ENCODE measurements around the gene TMEM260. TPM values are rescaled to one million over a fixed set of nuclear protein-coding genes. Genes with fewer than 3 reads are reported as not detected.

Gene TMEM260
- 10 to 100 TPM; 10.8 to 11.2 TPM for total RNA-seq
- polyA plus RNA-seq: 10.5 TPM

DNA sequence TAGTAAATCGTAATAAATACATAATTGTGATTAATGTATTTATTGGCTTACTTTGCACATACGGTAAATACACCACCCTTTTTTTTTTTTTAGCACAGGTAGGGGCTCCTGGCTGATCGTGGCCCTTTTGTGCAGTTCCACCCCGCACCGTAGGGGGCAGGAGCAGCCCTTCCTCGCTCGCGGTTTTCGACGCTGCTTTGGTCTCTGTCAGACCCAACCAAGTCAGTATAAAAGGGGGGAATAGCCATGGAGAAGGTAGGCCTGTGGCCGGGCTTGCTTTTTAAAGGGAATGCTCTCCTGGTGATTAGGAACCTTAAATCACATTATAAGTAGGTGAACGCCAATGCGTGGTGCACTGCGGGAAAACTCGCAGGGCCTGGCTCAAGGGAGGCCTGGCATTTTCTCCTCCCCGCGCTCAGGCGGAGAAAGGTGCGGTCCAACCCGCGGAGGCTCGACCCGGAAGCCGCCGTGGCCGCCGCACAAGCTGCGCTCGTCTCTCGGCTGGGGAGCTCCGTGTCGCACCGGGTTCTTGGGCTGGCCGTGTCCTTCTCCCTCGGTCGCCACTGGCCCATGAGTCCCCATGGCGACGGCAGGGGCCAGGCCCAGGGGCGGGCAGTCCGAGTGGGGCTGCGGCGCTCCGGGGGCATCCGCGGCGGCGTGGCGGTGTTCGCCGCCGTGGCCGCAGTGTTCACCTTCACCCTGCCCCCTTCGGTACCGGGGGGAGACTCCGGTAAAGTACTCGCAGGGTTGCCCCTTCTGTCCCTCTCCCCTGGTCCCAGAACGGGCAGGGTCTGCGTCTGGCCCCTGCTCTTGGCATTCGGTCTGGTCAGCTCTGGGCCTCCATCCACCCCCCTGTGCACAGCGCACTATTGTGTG is at the start of gene TMEM260:
Gene TMEM260 (plus strand): TSS at position 454 of the 876 bp plus-strand sequence. CDS start 117 bp downstream, at position 571.
- Histone ChIP-seq H3K4me3 (ENCODE audit: low read length) (peak within 1 kb of the TSS; percentile 89), H3K27me3 (ENCODE audit: insufficient read depth, low read length, poor library complexity, severe bottlenecking) (no peaks in the 10 kb centered on the region), H3K9me3 (ENCODE audit: low read length) (no peaks in the 10 kb centered on the region), H3K27ac (ENCODE audit: low read depth, low read length) (peak within 1 kb of the TSS; percentile 84), H3K4me1 (ENCODE audit: insufficient read depth, low read length) (peaks cover 34% of the 10 kb centered on the region), H3K36me3 (ENCODE audit: insufficient read depth, low read length) (no peaks in the 10 kb centered on the region)
- Mint-ChIP-seq H3K9me3 (no peaks in the 10 kb centered on the region), H3K36me3 (peaks cover 0 to 7% (median 0%) of the 10 kb centered on the region in 3 donors), H3K4me1 (peaks cover 42 to 49% (median 42%) of the 10 kb centered on the region in 3 donors), H3K27me3 (peaks cover 0 to 3% of the 10 kb centered on the region in 2 donors), H3K27ac (peak within 1 kb of the TSS; percentile 86 to 99 (median 96)), H3K4me3 (peak within 1 kb of the TSS; percentile 88 to 98 (median 94))
- ChIA-PET POLR2A (interaction anchor here (0.5 to 1.3 kb wide), 4 partner anchors 13 to 1564 kb away, joined by 3 to 10 read pairs (median 4); partner anchors contain the start of genes AP5M1 and EXOC5), CTCF (interaction anchor here (0.7 to 2.5 kb wide), 7 partner anchors 9 to 74 kb away, joined by 3 to 24 read pairs (median 3); no protein-coding TSS in a partner anchor)
- peak; percentile 81 to 93 (median 89) for DNase-seq

DNA sequence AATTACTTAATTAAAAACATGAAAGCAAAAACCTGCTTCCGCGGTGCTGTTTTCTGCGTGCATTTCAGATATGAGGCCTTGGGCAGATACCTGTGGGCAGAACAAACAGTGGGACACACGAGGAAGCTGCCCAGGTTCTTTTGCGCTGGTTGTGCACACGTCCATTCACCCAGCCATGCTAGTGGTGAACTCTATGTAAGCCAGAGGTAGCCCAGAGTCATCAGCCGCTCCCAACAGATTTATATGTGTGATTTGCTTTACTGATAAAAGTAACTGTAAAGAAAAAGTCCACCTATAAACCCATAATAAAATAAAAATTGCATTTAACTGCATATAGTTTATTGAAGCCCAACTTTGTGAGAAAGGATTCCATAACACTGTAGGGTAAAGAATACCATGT is 47.1 kb upstream of the TMEM260 start:
- Mint-ChIP-seq H3K36me3 (no peaks in the 10 kb centered on the region), H3K27ac (no peak overlapping the region), H3K27me3 (peaks cover 7 to 47% of the 10 kb centered on the region in 2 donors), H3K4me1 (no peaks in the 10 kb centered on the region), H3K9me3 (no peaks in the 10 kb centered on the region), H3K4me3 (no peak overlapping the region)
- Histone ChIP-seq H3K4me1 (ENCODE audit: insufficient read depth, low read length) (no peaks in the 10 kb centered on the region), H3K27me3 (ENCODE audit: insufficient read depth, low read length, poor library complexity, severe bottlenecking) (no peaks in the 10 kb centered on the region), H3K9me3 (ENCODE audit: low read length) (no peaks in the 10 kb centered on the region), H3K27ac (ENCODE audit: low read depth, low read length) (no peak overlapping the region), H3K4me3 (ENCODE audit: low read length) (no peak overlapping the region), H3K36me3 (ENCODE audit: insufficient read depth, low read length) (no peaks in the 10 kb centered on the region)
- CTCF ChIA-PET: no interaction called here
- DNase-seq: no peak
- POLR2A ChIA-PET: interaction anchor here (0.6 kb wide), 1 partner anchor 1063 kb away, joined by 3 read pairs; no protein-coding TSS in a partner anchor

DNA sequence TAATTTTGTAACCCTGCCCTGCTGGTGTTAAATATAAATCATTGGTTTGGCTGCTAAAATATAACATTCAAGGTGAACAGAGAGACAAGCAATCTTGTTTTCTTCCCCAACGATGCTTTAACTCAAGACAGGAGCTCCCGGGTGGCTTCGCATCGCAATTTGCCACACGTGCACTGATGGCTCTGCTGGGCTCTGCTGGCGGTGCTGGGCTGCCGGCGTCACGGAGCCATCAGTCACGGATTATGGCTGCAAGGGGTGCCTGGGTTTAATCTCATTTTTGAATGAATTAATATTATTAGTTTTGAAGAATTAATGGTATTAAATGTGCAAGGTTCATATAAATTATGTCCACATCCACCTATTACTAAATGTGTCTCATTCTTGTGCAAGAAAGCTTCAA is 44.9 kb upstream of the TMEM260 start:
- POLR2A ChIA-PET: no interaction called here
- H3K4me1 Mint-ChIP-seq: no peaks in the 10 kb centered on the region
- H3K27ac ChIP-seq (ENCODE audit: low read depth, low read length): no peak overlapping the region

DNA sequence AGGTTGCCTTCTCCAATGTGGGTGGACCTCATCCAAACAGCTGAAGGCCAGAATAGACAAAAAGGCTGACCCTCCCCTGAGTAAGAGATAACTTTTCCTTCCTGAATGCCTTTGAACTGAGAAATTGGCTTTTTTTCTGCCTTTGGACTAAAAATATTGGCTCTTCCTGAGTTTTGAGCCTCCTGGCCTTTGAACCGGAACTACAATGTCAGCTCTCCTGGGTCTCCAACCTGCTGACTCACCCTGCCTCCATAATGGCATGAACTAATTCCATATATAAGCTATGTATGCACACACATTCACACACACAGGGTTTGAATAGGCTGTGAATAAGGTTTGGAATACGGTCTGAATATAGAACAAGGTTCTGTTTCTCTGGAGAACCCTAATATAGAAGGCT is 39.7 kb upstream of the TMEM260 start:
- ChIA-PET POLR2A (no interaction called here), CTCF (no interaction called here)
- Mint-ChIP-seq H3K36me3 (no peaks in the 10 kb centered on the region), H3K27me3 (peaks cover 5 to 26% of the 10 kb centered on the region in 2 donors), H3K4me3 (no peak overlapping the region), H3K4me1 (no peaks in the 10 kb centered on the region), H3K9me3 (no peaks in the 10 kb centered on the region), H3K27ac (no peak overlapping the region)
- Histone ChIP-seq H3K4me3 (ENCODE audit: low read length) (no peak overlapping the region), H3K27me3 (ENCODE audit: insufficient read depth, low read length, poor library complexity, severe bottlenecking) (no peaks in the 10 kb centered on the region), H3K9me3 (ENCODE audit: low read length) (no peaks in the 10 kb centered on the region), H3K27ac (ENCODE audit: low read depth, low read length) (no peak overlapping the region), H3K4me1 (ENCODE audit: insufficient read depth, low read length) (no peaks in the 10 kb centered on the region), H3K36me3 (ENCODE audit: insufficient read depth, low read length) (no peaks in the 10 kb centered on the region)
- DNase-seq: no peak

More for the DNA sequence above, 44.9 kb upstream of the TMEM260 start:
- DNase-seq: no peak
- no peaks in the 10 kb centered on the region for H3K4me1 ChIP-seq (ENCODE audit: insufficient read depth, low read length)
- no peaks in the 10 kb centered on the region for H3K9me3 ChIP-seq (ENCODE audit: low read length)
- no peaks in the 10 kb centered on the region for H3K36me3 ChIP-seq (ENCODE audit: insufficient read depth, low read length)
- Mint-ChIP-seq H3K9me3 (no peaks in the 10 kb centered on the region), H3K27me3 (peaks cover 9 to 52% of the 10 kb centered on the region in 2 donors), H3K36me3 (no peaks in the 10 kb centered on the region), H3K27ac (no peak overlapping the region), H3K4me3 (no peak overlapping the region)
- no peaks in the 10 kb centered on the region for H3K27me3 ChIP-seq (ENCODE audit: insufficient read depth, low read length, poor library complexity, severe bottlenecking)
- no peak overlapping the region for H3K4me3 ChIP-seq (ENCODE audit: low read length)
- CTCF ChIA-PET: no interaction called here

DNA sequence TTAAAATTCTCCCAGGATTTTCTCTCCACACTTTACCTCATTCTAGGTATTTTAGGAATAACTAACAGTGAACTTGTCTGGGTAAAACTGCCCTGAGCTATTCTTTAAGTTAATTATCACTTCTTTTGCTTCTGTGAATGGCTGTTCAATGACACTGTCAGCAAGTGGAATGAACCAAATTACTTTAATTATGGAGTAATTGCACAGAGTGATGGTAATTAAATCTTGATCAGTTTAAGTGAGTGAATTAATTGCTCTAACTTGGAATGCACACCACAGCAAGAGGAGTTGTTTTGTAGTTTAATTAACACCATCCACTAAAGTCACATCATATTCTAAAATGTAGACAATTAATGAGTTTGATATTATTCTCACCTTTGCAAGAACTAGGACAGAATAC is 36.2 kb upstream of the TMEM260 start:
- Mint-ChIP-seq H3K4me3 (no peak overlapping the region), H3K4me1 (no peaks in the 10 kb centered on the region), H3K27ac (no peak overlapping the region), H3K9me3 (no peaks in the 10 kb centered on the region), H3K36me3 (no peaks in the 10 kb centered on the region), H3K27me3 (peaks cover 6 to 12% of the 10 kb centered on the region in 2 donors)
- Histone ChIP-seq H3K36me3 (ENCODE audit: insufficient read depth, low read length) (no peaks in the 10 kb centered on the region), H3K4me1 (ENCODE audit: insufficient read depth, low read length) (no peaks in the 10 kb centered on the region), H3K9me3 (ENCODE audit: low read length) (no peaks in the 10 kb centered on the region), H3K4me3 (ENCODE audit: low read length) (no peak overlapping the region), H3K27me3 (ENCODE audit: insufficient read depth, low read length, poor library complexity, severe bottlenecking) (no peaks in the 10 kb centered on the region), H3K27ac (ENCODE audit: low read depth, low read length) (no peak overlapping the region)
- ChIA-PET POLR2A (interaction anchor here (0.5 kb wide), 1 partner anchor 10 kb away, joined by 5 read pairs; no protein-coding TSS in a partner anchor), CTCF (no interaction called here)
- no peak for DNase-seq

DNA sequence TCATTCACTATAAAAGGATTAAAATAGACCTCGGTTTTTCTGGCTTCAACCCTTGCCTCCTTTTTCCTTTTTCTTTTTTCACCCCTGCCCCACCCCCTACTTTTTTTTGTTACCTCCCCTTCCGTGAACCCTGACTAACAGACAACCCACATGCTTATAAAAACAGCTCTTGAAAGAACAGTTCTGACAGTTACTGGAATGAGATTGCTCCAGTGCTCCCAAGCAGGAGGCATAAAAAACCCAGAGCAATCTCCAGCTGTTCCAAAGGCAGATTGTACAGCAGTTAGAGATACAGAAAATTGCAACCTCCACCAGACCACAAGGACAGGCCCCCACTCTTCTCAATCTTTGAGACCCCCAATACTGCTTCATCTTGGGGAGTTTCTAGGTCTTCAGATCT is 29.9 kb upstream of the TMEM260 start:
- no peaks in the 10 kb centered on the region for H3K4me1 Mint-ChIP-seq
- ChIA-PET POLR2A (no interaction called here), CTCF (no interaction called here)
- Histone ChIP-seq H3K4me1 (ENCODE audit: insufficient read depth, low read length) (no peaks in the 10 kb centered on the region), H3K36me3 (ENCODE audit: insufficient read depth, low read length) (no peaks in the 10 kb centered on the region), H3K9me3 (ENCODE audit: low read length) (no peaks in the 10 kb centered on the region), H3K4me3 (ENCODE audit: low read length) (no peak overlapping the region), H3K27ac (ENCODE audit: low read depth, low read length) (no peak overlapping the region), H3K27me3 (ENCODE audit: insufficient read depth, low read length, poor library complexity, severe bottlenecking) (no peaks in the 10 kb centered on the region)
- no peak for DNase-seq
- H3K4me3 Mint-ChIP-seq: no peak overlapping the region
- H3K9me3 Mint-ChIP-seq: no peaks in the 10 kb centered on the region
- H3K27ac Mint-ChIP-seq: peak overlapping the region in 1 of 8 donors; percentile 30
- H3K36me3 Mint-ChIP-seq: no peaks in the 10 kb centered on the region
- peaks cover 16 to 48% of the 10 kb centered on the region in 2 donors for H3K27me3 Mint-ChIP-seq

DNA sequence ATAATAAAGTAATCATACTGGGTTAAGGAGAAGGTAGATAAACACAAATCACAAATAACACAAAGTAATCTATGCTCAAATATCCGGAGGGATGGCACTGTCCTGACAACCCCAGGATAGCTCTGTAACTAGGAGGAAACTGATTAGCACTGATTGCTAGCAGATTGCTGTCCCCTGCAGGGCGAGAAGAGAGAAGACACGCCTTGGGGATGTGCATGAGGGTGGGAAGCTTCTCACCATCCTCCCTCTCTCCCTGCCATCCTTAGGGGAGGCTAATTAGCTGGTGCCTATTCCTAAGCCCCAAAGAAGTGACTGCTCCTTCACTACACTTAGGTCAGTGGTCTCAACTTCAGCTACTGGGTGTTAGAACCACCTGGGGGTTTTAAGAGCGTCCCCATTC is 27.0 kb upstream of the TMEM260 start:
- no peaks in the 10 kb centered on the region for H3K36me3 Mint-ChIP-seq
- no peak overlapping the region for H3K4me3 Mint-ChIP-seq
- H3K4me3 ChIP-seq (ENCODE audit: low read length): no peak overlapping the region
- no peaks in the 10 kb centered on the region for H3K4me1 ChIP-seq (ENCODE audit: insufficient read depth, low read length)
- H3K9me3 ChIP-seq (ENCODE audit: low read length): no peaks in the 10 kb centered on the region
- ChIA-PET POLR2A (no interaction called here), CTCF (no interaction called here)
- H3K27ac ChIP-seq (ENCODE audit: low read depth, low read length): no peak overlapping the region
- no peaks in the 10 kb centered on the region for H3K9me3 Mint-ChIP-seq
- no peak overlapping the region for H3K27ac Mint-ChIP-seq
- H3K36me3 ChIP-seq (ENCODE audit: insufficient read depth, low read length): no peaks in the 10 kb centered on the region
- no peaks in the 10 kb centered on the region for H3K27me3 ChIP-seq (ENCODE audit: insufficient read depth, low read length, poor library complexity, severe bottlenecking)
- peaks cover 25 to 65% of the 10 kb centered on the region in 2 donors for H3K27me3 Mint-ChIP-seq
- no peak for DNase-seq
- no peaks in the 10 kb centered on the region for H3K4me1 Mint-ChIP-seq

DNA sequence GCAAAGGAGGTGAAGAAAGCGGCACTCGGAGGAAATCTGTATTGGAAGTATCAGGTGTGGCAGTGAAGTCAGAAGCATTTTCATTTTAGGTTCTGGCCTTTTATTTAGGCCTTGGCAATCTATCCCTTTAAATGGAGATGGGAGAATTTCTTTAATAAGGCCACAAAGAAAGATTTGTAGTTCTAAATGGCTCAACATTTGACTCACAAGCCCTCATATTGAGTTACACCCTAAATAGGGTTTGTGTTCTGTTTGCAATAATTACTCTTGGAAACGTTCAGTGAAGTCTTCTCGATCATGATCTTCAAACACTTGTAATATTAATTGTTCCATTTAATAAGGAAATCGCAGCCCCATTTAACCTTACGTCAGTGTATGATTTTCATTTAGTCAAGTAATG is 25.3 kb upstream of the TMEM260 start:
- H3K9me3 ChIP-seq (ENCODE audit: low read length): no peaks in the 10 kb centered on the region
- H3K4me1 ChIP-seq (ENCODE audit: insufficient read depth, low read length): no peaks in the 10 kb centered on the region
- CTCF ChIA-PET: no interaction called here
- H3K4me3 Mint-ChIP-seq: no peak overlapping the region
- no peaks in the 10 kb centered on the region for H3K36me3 Mint-ChIP-seq
- no peaks in the 10 kb centered on the region for H3K9me3 Mint-ChIP-seq
- no peak for DNase-seq
- POLR2A ChIA-PET: no interaction called here
- H3K36me3 ChIP-seq (ENCODE audit: insufficient read depth, low read length): no peaks in the 10 kb centered on the region
- no peak overlapping the region for H3K4me3 ChIP-seq (ENCODE audit: low read length)
- no peak overlapping the region for H3K27ac ChIP-seq (ENCODE audit: low read depth, low read length)
- peaks cover 22 to 70% of the 10 kb centered on the region in 2 donors for H3K27me3 Mint-ChIP-seq
- no peaks in the 10 kb centered on the region for H3K4me1 Mint-ChIP-seq
- no peak overlapping the region for H3K27ac Mint-ChIP-seq
- no peaks in the 10 kb centered on the region for H3K27me3 ChIP-seq (ENCODE audit: insufficient read depth, low read length, poor library complexity, severe bottlenecking)

Measured in CD8-positive, alpha-beta memory T cell (primary cell).